Measurements from ENCODE around the gene USP6NL. TPM values are rescaled to one million over a fixed set of nuclear protein-coding genes. Genes with fewer than 3 reads are reported as not detected.

Gene USP6NL
- total RNA-seq, 1 donor from 2014 or later = 13.3 TPM

DNA sequence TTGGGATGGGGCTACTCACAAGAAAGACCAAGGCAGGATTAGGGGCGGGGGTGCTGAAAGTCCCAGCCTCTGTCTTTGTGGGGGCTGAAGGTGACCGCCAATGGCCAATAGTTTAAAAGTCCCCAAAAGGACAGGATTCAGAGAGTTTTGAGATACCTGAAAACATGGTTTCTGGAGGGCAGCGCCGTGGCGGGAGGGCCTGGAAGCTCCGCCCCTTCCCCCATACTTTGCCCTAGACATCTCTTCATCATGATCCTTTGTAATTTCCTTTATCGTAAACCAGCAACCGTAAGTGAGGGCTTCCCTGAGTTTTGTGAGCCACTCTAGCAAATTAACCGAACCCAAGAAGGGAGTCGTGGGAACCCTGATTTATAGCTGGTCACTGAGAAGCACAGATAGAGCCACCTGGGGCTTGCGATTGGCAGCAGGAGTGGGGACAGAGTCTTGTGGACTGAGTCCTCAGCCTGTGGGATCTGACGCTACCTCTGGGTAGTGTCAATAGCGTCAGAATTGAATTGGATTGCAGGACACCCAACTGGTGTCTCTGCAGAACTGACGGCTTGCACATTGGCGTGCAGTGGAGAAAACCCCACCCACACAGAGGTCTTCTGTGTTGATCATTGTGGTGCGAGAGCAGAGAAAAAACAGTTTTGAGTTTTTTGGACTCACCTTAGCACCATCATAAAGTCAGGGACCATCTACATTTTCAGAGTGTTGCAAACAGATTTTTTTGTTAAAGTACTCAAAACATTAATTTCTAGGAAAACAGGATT lies 169.3 kb downstream of the USP6NL start:
- TF ChIP-seq, protein P1, sequence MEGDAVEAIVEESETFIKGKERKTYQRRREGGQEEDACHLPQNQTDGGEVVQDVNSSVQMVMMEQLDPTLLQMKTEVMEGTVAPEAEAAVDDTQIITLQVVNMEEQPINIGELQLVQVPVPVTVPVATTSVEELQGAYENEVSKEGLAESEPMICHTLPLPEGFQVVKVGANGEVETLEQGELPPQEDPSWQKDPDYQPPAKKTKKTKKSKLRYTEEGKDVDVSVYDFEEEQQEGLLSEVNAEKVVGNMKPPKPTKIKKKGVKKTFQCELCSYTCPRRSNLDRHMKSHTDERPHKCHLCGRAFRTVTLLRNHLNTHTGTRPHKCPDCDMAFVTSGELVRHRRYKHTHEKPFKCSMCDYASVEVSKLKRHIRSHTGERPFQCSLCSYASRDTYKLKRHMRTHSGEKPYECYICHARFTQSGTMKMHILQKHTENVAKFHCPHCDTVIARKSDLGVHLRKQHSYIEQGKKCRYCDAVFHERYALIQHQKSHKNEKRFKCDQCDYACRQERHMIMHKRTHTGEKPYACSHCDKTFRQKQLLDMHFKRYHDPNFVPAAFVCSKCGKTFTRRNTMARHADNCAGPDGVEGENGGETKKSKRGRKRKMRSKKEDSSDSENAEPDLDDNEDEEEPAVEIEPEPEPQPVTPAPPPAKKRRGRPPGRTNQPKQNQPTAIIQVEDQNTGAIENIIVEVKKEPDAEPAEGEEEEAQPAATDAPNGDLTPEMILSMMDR (IDR thresholded peaks at IDR 0.05; ENCODE audit: partially characterized antibody, unreplicated experiment) = no peak
- Mint-ChIP-seq H3K27me3 (ENCODE audit: unreplicated experiment) (peaks cover 7% of the 10 kb centered on the region), H3K9me3 (ENCODE audit: unreplicated experiment) (peaks cover 6% of the 10 kb centered on the region), H3K4me3 (ENCODE audit: unreplicated experiment) (no peak overlapping the region), H3K27ac (ENCODE audit: unreplicated experiment) (no peak overlapping the region), H3K36me3 (ENCODE audit: unreplicated experiment) (no peaks in the 10 kb centered on the region), H3K4me1 (ENCODE audit: low read depth, unreplicated experiment) (no peaks in the 10 kb centered on the region)
- DNase-seq = no peak

DNA sequence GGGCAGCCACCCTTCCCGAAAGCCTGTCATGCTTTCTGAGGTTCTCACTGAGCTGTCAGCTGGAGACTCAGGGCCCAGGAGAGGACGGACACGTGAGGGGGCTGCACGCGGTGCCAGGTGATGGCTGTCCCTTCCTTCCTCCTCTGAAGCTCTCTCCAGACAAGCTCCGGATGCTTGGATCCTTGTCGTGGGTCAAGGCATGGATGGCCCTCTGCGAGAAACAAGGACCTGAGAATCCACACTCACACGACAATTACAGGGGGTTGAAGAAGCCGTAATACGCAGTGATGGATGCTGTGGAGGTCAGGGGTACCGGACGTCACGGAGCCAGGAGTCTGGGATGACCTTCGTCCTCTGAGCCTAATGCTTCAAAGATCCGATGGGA lies 170.3 kb downstream of the USP6NL start:
- Mint-ChIP-seq H3K4me1 (ENCODE audit: low read depth, unreplicated experiment) (no peaks in the 10 kb centered on the region), H3K9me3 (ENCODE audit: unreplicated experiment) (peaks cover 3% of the 10 kb centered on the region), H3K4me3 (ENCODE audit: unreplicated experiment) (no peak overlapping the region), H3K27me3 (ENCODE audit: unreplicated experiment) (peaks cover 8% of the 10 kb centered on the region), H3K27ac (ENCODE audit: unreplicated experiment) (no peak overlapping the region), H3K36me3 (ENCODE audit: unreplicated experiment) (no peaks in the 10 kb centered on the region)
- DNase-seq = no peak
- TF ChIP-seq, protein P1 (IDR thresholded peaks at IDR 0.05; ENCODE audit: partially characterized antibody, unreplicated experiment) = no peak

DNA sequence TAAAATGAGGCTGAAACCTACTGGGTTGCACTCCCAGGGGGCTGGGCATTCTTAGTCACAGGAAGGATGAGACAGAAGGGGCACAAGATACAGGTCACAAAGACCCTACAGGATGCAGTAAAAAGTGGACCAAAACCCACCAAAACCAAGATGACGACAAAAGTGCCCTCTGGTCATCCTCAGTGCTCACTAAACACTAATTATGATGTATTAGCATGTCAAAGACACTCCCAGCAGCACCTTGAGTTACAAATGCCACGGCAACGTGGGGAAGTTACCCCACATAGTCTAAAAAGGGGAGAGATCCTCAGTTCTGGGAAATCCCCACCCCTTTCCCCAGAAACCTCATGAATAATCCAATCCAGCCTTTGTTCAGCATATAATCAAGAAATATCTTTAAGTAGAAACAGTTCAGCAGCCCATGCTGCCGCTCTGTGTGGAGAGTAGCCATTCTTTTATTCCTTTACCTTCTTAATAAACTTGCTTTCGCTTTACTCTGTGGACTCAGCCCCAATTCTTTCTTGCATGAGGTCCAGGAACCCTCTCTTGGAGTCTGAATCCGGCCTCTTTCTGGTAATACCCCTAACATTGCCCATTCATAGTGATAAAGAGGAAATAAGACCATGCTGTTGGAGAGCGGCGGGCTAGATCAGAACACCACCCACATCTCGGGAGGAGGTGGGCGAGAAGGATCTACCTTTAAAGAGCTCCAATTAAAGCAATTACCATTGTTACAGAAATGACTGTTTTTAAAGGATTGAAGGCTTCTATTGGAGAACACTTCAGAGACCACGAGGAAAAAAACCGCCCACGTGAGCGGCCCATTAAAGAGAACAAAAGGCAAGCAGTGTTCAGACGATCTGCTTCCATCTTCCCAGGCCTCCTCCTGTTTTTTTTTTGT lies 170.9 kb downstream of the USP6NL start:
- H3K9me3 Mint-ChIP-seq (ENCODE audit: unreplicated experiment) = no peaks in the 10 kb centered on the region

DNA sequence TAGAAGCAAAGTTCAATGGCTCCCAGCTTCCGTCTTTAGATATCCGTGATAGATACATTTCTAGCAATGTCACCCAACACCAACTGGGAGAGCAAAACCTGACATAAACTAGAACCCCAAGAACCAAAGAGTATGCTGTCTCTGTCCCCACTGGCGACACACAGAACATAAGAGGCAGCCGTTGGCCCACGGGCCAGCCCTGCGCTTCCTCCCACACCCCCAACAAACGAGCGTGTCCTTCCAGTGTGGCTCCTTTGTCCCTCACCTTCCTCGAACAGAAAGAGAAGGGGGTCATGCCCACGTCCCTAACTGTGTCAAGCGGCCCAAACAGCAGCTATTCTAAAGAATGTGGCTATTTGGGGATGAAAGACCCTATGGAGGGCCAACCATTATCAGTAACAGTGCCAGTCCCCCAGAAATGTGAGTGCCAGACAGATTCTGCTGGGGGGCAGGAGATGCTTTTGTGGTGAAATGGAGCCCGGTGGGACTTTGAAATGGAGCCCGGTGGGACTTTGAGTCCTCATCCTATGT lies 171.9 kb downstream of the USP6NL start:
- no peak for DNase-seq
- TF ChIP-seq, protein P1 (IDR thresholded peaks at IDR 0.05; ENCODE audit: partially characterized antibody, unreplicated experiment) = no peak
- Mint-ChIP-seq H3K27ac (ENCODE audit: unreplicated experiment) (no peak overlapping the region), H3K27me3 (ENCODE audit: unreplicated experiment) (peaks cover 10% of the 10 kb centered on the region), H3K36me3 (ENCODE audit: unreplicated experiment) (no peaks in the 10 kb centered on the region), H3K4me3 (ENCODE audit: unreplicated experiment) (no peak overlapping the region), H3K9me3 (ENCODE audit: unreplicated experiment) (no peaks in the 10 kb centered on the region), H3K4me1 (ENCODE audit: low read depth, unreplicated experiment) (peaks cover 2% of the 10 kb centered on the region)

More for the DNA sequence above, 170.9 kb downstream of the USP6NL start:
- no peak overlapping the region for H3K4me3 Mint-ChIP-seq (ENCODE audit: unreplicated experiment)
- no peak overlapping the region for H3K27ac Mint-ChIP-seq (ENCODE audit: unreplicated experiment)
- H3K27me3 Mint-ChIP-seq (ENCODE audit: unreplicated experiment) = peaks cover 10% of the 10 kb centered on the region
- H3K36me3 Mint-ChIP-seq (ENCODE audit: unreplicated experiment) = no peaks in the 10 kb centered on the region
- TF ChIP-seq, protein P1 (IDR thresholded peaks at IDR 0.05; ENCODE audit: partially characterized antibody, unreplicated experiment) = no peak
- DNase-seq = no peak
- no peaks in the 10 kb centered on the region for H3K4me1 Mint-ChIP-seq (ENCODE audit: low read depth, unreplicated experiment)

Data from glutamatergic neuron (in vitro differentiated cells).